Progenitor cell of endocrine pancreas (in vitro differentiated cells): Measurements from ENCODE around the gene TBL1XR1. TPM values are rescaled to one million over a fixed set of nuclear protein-coding genes. Genes with fewer than 3 reads are reported as not detected.

Experiments used
- DNase-seq: peaks from one replicate; pipeline ENCODE4 v3.0.0; 2021; ENCODE audit warnings: low spot score; ENCODE audit not compliant: unreplicated experiment
- H3K27ac Mint-ChIP-seq: 2 replicates; pipeline ENCODE4 v1.8.0; 2021; ENCODE audit warnings: mild to moderate bottlenecking, moderate library complexity, mixed read lengths
- H3K27me3 Mint-ChIP-seq: 2 replicates; pipeline ENCODE4 v1.8.0; 2021; ENCODE audit warnings: mixed read lengths
- H3K36me3 Mint-ChIP-seq: 2 replicates; pipeline ENCODE4 v1.8.0; 2022; ENCODE audit warnings: mixed read lengths; ENCODE audit not compliant: insufficient read depth
- H3K4me1 Mint-ChIP-seq: 2 replicates; pipeline ENCODE4 v1.8.0; 2021; ENCODE audit warnings: low read depth, mixed read lengths
- H3K4me3 Mint-ChIP-seq: 2 replicates; pipeline ENCODE4 v1.8.0; 2021; ENCODE audit warnings: low read depth, mild to moderate bottlenecking, moderate library complexity, mixed read lengths
- H3K9me3 Mint-ChIP-seq: 2 replicates; pipeline ENCODE4 v1.8.0; 2021; ENCODE audit warnings: low read depth, mixed read lengths
- CTCF ChIP-seq: fragments of 200-600 bp; sonication (generic); IDR thresholded peaks from one replicate; pipeline ENCODE4 v1.5.0; 2021; ENCODE audit warnings: antibody characterized with exemption, mild to moderate bottlenecking; ENCODE audit not compliant: unreplicated experiment
- total RNA-seq: library from RNA; stranded (reverse); gene quantifications from 2 replicates; pipeline ENCODE4 v1.2.1, GENCODE V29; 2021

Gene TBL1XR1
- total RNA-seq, 1 donor from 2014 or later: 207 TPM

DNA sequence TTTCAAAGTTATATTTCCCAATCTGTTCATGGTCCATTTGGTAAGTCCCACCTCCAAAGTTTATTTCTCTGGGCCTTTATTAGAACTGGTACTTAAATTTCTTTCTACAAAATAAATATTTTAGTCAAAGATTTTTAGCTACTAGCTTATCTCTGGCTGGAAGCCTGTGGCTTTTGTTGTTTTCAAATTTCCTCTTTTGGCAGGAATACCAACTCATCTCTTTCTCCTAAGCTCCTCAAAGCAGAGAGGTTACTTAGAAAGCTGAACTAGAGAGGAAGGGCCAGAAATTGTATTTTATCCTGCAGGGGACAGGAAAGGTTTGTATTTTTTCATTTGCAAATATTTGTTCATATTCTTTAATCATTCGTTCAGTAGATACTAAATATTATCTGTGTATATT, 227.8 kb downstream of the TBL1XR1 start:
- TF ChIP-seq CTCF: no peak
- no peaks in the 10 kb centered on the region for H3K9me3 Mint-ChIP-seq
- no peaks in the 10 kb centered on the region for H3K4me1 Mint-ChIP-seq
- H3K36me3 Mint-ChIP-seq: no peaks in the 10 kb centered on the region
- DNase-seq: no peak
- H3K27ac Mint-ChIP-seq: no peak overlapping the region
- H3K27me3 Mint-ChIP-seq: peaks cover 7% of the 10 kb centered on the region
- H3K4me3 Mint-ChIP-seq: no peak overlapping the region
